ENCODE data around the gene CATSPERB. TPM values are rescaled to one million over a fixed set of nuclear protein-coding genes. Genes with fewer than 3 reads are reported as not detected.
A peak's percentile ranks its signal among the peaks of the same experiment; 100 is the strongest.
"Not testable (repeated sequence)": the region's sequence is repeated elsewhere in the genome, so short reads cannot be mapped to it uniquely, and the experiment has no call there.

CATSPERB gene
- polyA plus RNA-seq, 6 donors from 2014 or later = 0.71 TPM; not detected in 5

DNA sequence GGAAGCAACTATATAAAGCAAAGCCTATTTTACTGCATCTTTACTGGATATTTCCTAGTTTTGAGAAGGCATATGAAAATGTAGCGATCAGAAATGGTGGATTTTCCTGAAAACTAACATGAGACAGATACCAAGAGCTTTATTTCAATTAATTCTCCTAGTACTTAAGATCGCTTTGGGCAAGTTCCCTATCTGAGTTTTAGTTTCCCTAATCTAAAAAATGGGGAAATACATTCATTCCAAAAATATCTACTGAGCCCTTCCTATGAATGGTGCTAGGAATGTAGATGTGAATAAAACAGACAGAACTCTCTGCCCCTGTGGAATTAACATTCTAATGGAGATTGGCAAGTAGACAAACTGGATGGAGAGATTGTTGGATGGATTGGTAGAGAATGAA is 8.4 kb downstream of the CATSPERB start:
- no peak for DNase-seq
- Mint-ChIP-seq H3K27ac (no peak overlapping the region), H3K36me3 (no peaks in the 10 kb centered on the region), H3K4me1 (no peaks in the 10 kb centered on the region), H3K4me3 (no peak overlapping the region), H3K9me3 (peaks cover 0 to 3% (median 0%) of the 10 kb centered on the region in 7 donors), H3K27me3 (peaks cover 0 to 8% (median 5%) of the 10 kb centered on the region in 3 donors)
- ATAC-seq (ENCODE audit: low read depth in 2 of 2) = no peak

GRCh38 chr14:91722386-91722785 is 9.5 kb downstream of the CATSPERB start:
- Mint-ChIP-seq H3K4me1 (no peaks in the 10 kb centered on the region), H3K4me3 (no peak overlapping the region), H3K27ac (no peak overlapping the region), H3K27me3 (peaks cover 0 to 19% (median 5%) of the 10 kb centered on the region in 3 donors), H3K9me3 (peaks cover 0 to 3% (median 0%) of the 10 kb centered on the region in 7 donors), H3K36me3 (no peaks in the 10 kb centered on the region)
- ATAC-seq (ENCODE audit: low read depth in 2 of 2) = no peak
- DNase-seq = no peak

DNA sequence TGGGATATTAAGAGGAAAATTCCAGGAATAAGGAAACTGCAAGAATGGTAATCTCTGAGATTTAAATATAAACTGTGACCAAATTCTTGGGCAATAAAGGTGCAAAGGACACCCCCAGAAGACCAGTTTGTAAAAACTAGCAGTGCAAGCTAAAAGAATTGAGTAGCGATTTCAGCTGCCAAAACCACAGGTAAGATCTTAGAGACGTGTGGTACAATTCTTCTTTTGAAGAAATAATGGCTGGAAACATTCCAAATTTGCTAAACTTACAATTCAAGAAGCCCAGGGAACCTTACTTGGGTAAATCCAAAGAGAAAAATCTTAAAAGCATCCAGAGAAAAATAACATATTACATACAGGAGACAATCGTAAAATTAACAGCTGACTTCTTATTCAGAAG is 12.0 kb downstream of the CATSPERB start:
- Mint-ChIP-seq H3K4me1 (no peaks in the 10 kb centered on the region), H3K27ac (no peak overlapping the region), H3K27me3 (peaks cover 0 to 21% (median 0%) of the 10 kb centered on the region in 3 donors), H3K36me3 (no peaks in the 10 kb centered on the region), H3K9me3 (peaks cover 0 to 3% (median 0%) of the 10 kb centered on the region in 7 donors), H3K4me3 (no peak overlapping the region)
- ATAC-seq (ENCODE audit: low read depth in 2 of 2) (no peak), DNase-seq (no peak)

DNA sequence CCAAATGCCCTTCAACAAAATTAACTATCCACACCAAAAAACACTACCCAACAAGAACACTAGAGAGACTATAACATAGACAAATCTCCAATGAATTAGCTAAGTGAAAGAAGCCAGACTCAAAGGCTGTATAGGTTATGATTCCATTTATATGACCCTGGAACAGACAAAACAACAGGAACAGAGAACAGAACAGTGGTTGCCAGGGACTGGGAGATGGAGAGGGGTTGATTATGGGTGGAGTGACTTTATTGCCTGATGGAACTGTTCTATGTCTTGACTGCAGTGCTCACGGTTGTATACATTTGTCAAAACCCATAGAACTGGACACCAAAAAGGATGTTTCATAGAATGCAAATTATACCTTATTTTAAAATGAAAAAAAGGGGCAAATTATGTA is 14.9 kb downstream of the CATSPERB start:
- Mint-ChIP-seq H3K4me1 (no peaks in the 10 kb centered on the region), H3K27ac (no peak overlapping the region), H3K36me3 (no peaks in the 10 kb centered on the region), H3K4me3 (no peak overlapping the region), H3K27me3 (peaks cover 0 to 21% (median 0%) of the 10 kb centered on the region in 3 donors), H3K9me3 (peaks cover 0 to 3% (median 0%) of the 10 kb centered on the region in 7 donors)
- no peak for DNase-seq
- ATAC-seq (ENCODE audit: low read depth in 2 of 2) = no peak

- Mint-ChIP-seq H3K36me3 (peaks cover 0 to 6% of the 10 kb centered on the region in 2 donors), H3K27me3 (peaks cover 3 to 31% (median 5%) of the 10 kb centered on the region in 3 donors), H3K9me3 (peaks cover 0 to 3% (median 0%) of the 10 kb centered on the region in 7 donors), H3K4me3 (no peak overlapping the region), H3K4me1 (no peaks in the 10 kb centered on the region), H3K27ac (no peak overlapping the region)
- DNase-seq (no peak), ATAC-seq (ENCODE audit: low read depth in 2 of 2) (no peak)
Observed at GRCh38 chr14:91714805-91715204, 17.1 kb downstream of the CATSPERB start.

- Mint-ChIP-seq H3K27ac (no peak overlapping the region), H3K4me3 (no peak overlapping the region), H3K4me1 (no peaks in the 10 kb centered on the region), H3K9me3 (peaks cover 0 to 12% (median 0%) of the 10 kb centered on the region in 7 donors), H3K36me3 (peaks cover 6 to 7% of the 10 kb centered on the region in 2 donors), H3K27me3 (peaks cover 13 to 38% (median 13%) of the 10 kb centered on the region in 3 donors)
- ATAC-seq (ENCODE audit: low read depth in 2 of 2) = no peak
- DNase-seq = no peak
Observed at GRCh38 chr14:91708795-91709194, 23.1 kb downstream of the CATSPERB start.

DNA sequence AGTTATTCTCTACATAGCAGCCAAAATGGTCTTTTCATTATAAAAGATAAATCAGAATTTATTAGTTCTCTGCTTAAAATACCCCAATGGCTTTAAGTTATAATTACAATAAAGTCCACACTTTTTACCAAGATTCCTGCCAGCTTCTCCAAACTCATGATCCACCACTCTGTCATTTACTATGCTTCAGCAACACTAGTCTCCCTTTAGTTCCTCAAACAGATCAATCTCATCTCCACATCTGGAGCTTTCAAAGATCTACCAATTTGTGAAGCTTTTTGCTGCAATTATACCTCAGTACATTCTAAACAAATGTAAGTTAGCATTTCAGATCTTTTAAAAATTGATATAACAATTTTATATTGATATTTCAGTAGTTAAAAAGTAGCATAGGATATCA is 24.9 kb downstream of the CATSPERB start:
- Mint-ChIP-seq H3K4me1 (no peaks in the 10 kb centered on the region), H3K4me3 (no peak overlapping the region), H3K36me3 (peaks cover 6 to 7% of the 10 kb centered on the region in 2 donors), H3K27ac (peak overlapping the region in 1 of 6 donors; percentile 37), H3K27me3 (peaks cover 15 to 38% (median 15%) of the 10 kb centered on the region in 3 donors), H3K9me3 (peaks cover 0 to 12% (median 0%) of the 10 kb centered on the region in 7 donors)
- no peak for ATAC-seq (ENCODE audit: low read depth in 2 of 2)
- DNase-seq = no peak

DNA sequence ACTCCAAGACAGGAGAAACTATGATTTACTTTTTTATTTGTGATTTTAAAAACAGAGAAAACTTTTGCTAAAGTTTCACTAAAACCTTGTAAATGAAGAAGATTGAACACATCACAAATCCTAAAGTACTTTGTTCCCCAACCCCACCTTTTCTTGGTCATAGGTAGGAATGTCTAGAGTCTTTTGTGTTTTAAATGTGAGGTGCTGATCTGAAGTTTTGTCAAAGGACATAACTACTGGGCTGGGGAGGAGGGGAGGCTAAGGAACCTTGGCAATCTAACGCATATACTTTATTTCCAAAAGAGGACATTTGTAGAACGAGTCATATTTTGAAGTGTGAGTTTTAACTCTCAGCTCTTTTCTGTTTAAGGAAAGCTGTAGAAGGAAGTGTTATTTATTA is 37.2 kb downstream of the CATSPERB start:
- DNase-seq (no peak), ATAC-seq (ENCODE audit: low read depth in 2 of 2) (no peak)
- Mint-ChIP-seq H3K4me1 (no peaks in the 10 kb centered on the region), H3K27ac (no peak overlapping the region), H3K4me3 (no peak overlapping the region), H3K27me3 (peaks cover 15 to 32% (median 29%) of the 10 kb centered on the region in 3 donors), H3K36me3 (peaks cover 7 to 14% of the 10 kb centered on the region in 2 donors), H3K9me3 (peaks cover 0 to 23% (median 12%) of the 10 kb centered on the region in 7 donors)

DNA sequence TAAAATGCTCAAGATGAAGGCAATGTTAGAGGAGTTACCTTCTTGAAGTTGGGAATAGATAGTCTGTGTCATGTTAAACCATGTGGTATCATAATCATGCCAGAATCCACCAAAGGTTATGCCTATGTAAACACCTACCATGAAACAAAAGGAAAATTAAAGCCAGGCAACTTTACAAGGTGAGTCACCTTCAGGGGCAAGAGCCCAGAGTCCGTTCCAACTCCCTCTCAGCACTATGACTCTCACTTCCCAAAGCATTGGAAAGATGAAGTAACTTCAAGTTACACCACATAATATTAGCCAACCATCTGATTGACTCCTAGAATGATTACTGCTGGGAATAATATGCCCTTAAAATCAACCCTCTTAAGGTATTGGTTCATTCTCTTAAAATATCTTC is 38.5 kb downstream of the CATSPERB start:
- Mint-ChIP-seq H3K27me3 (peaks cover 15 to 41% (median 29%) of the 10 kb centered on the region in 3 donors), H3K27ac (no peak overlapping the region), H3K4me1 (no peaks in the 10 kb centered on the region), H3K36me3 (peaks cover 7 to 14% of the 10 kb centered on the region in 2 donors), H3K9me3 (peaks cover 0 to 23% (median 12%) of the 10 kb centered on the region in 7 donors), H3K4me3 (no peak overlapping the region)
- no peak for ATAC-seq (ENCODE audit: low read depth in 2 of 2)
- DNase-seq = no peak

GRCh38 chr14:91692075-91692474 is 39.8 kb downstream of the CATSPERB start:
- H3K4me1 Mint-ChIP-seq = no peaks in the 10 kb centered on the region
- no peak for ATAC-seq (ENCODE audit: low read depth in 2 of 2)
- no peak overlapping the region for H3K27ac Mint-ChIP-seq
- H3K27me3 Mint-ChIP-seq = peaks cover 12 to 31% (median 26%) of the 10 kb centered on the region in 3 donors
- no peak for DNase-seq
- no peak overlapping the region for H3K4me3 Mint-ChIP-seq
- H3K9me3 Mint-ChIP-seq = peaks cover 0 to 13% (median 8%) of the 10 kb centered on the region in 7 donors
- peaks cover 7 to 10% of the 10 kb centered on the region in 2 donors for H3K36me3 Mint-ChIP-seq

DNA sequence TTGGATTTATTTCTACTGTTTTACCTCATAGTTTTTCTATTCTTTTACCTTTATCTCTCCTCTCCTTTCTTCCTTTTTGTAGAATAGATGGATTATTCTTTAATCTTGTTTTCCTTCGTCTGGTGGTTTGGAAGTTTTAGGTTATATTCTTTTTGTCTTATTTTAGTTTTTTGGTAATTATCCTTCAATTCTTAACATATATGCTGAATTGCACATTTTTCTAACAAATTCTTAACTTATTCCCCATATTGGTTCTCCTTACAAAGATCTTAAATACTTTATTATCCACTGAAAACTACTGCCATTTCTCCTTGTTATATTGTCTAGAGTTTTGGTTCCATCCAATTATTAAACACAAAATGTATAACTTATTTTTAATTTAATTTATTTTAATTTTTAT is 42.3 kb downstream of the CATSPERB start:
- H3K4me1 Mint-ChIP-seq = no peaks in the 10 kb centered on the region
- peaks cover 0 to 20% (median 8%) of the 10 kb centered on the region in 3 donors for H3K27me3 Mint-ChIP-seq
- peaks cover 0 to 9% (median 7%) of the 10 kb centered on the region in 7 donors for H3K9me3 Mint-ChIP-seq
- peak overlapping the region in 1 of 6 donors; percentile 65 for H3K27ac Mint-ChIP-seq
- ATAC-seq (ENCODE audit: low read depth in 2 of 2) = no peak
- H3K4me3 Mint-ChIP-seq = no peak overlapping the region
- H3K36me3 Mint-ChIP-seq = peaks cover 7 to 8% of the 10 kb centered on the region in 2 donors
- DNase-seq = no peak

DNA sequence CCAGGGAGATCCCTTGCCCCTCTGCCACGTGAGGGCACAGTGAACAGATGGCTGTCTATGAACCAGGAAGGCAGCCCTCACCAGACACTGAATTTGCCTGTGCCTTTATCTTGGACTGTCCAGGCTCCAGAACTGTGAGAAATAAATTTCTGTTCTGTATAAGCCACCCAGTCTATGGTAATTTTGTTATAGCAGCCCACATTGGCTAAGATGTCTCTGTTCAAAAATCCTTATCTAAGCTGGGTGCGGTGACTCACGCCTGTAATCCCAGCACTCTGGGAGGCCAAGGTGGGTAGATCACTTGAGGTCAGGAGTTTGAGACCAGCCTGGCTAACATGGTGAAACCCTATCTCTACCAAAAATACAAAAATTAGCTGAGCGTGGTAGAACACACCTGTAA is 44.5 kb downstream of the CATSPERB start:
- not testable (repeated sequence) for DNase-seq; H3K36me3 Mint-ChIP-seq; H3K27ac Mint-ChIP-seq; H3K4me1 Mint-ChIP-seq; H3K9me3 Mint-ChIP-seq; ATAC-seq (ENCODE audit: low read depth in 2 of 2); H3K4me3 Mint-ChIP-seq
- H3K27me3 Mint-ChIP-seq = peaks cover 0 to 20% (median 8%) of the 10 kb centered on the region in 3 donors

DNA sequence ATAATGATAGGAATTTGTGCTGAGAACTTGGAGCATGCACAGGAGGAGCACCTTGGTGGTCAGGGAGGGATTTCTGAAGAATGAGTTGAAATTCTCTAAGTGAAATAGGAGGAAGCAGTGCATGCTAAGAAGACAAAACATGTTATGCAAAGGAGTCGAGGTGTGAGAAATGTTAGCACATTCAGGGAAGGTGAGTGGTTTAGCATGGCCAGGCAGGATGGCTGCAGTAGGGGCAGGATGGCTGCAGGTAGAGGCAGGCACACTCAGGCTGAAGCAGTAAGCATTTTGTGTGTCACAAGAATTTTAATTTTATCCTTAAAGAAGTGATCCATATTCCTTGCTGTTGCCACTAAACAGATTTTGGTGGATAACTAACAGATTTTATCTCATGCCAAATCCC is 46.3 kb downstream of the CATSPERB start:
- Mint-ChIP-seq H3K4me1 (no peaks in the 10 kb centered on the region), H3K27ac (no peak overlapping the region), H3K4me3 (no peak overlapping the region), H3K27me3 (peaks cover 0 to 19% (median 6%) of the 10 kb centered on the region in 3 donors), H3K9me3 (peaks cover 0 to 8% (median 4%) of the 10 kb centered on the region in 7 donors), H3K36me3 (peaks cover 5 to 7% of the 10 kb centered on the region in 2 donors)
- DNase-seq = no peak
- ATAC-seq (ENCODE audit: low read depth in 2 of 2) = no peak

DNA sequence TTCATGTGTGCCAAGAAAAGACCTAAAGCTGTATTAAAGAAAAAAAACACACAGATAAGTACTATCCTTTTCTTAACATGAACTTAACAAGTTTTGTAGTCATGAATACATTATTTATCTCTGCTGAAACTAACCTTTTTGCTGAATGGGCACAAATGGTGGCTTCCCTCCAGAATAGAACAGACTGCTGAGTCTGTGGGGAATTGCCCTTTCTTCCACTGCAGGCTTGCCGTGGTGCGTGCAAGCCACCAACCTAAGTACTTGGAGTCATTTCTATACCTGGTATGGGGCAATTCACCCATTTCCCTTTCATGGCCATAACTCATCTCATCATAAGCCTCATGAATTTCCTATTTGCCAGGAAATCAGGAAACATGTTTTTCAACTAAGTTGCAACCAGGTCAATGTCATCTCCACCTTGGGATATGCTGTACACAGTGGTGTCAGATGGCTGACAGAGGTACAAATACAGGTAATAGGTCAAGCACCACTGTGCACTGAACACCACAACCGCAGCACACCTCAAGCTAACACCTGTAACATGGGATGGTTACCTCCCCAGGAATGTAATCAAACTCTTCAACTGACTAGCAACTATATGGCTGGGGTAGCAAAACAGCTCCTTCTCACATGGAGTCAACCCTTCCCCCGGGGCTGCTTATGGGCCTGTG is 49.9 kb downstream of the CATSPERB start:
- Mint-ChIP-seq H3K36me3 (peaks cover 0 to 5% of the 10 kb centered on the region in 2 donors), H3K4me3 (no peak overlapping the region), H3K9me3 (peaks cover 0 to 22% (median 8%) of the 10 kb centered on the region in 7 donors), H3K27ac (peak overlapping the region in 1 of 6 donors; percentile 80), H3K27me3 (peaks cover 0 to 4% (median 0%) of the 10 kb centered on the region in 3 donors), H3K4me1 (no peaks in the 10 kb centered on the region)
- DNase-seq (no peak), ATAC-seq (ENCODE audit: low read depth in 2 of 2) (no peak)
